Upper lobe of left lung (tissue), 4 donors: Measurements from ENCODE around the gene OR1F1.

Source experiments
- CTCF ChIP-seq, 6 experiments: fragments of 450-650 bp in 4 of 6; fragments of 200-600 bp in 2 of 6; sonication (generic) in 2 of 6; IDR thresholded peaks; one replicate each; pipeline ENCODE4 v1.5.1; 2016 to 2019; ENCODE audit warnings: antibody characterized with exemption in 6 of 6
- EP300 ChIP-seq, 4 donors: sonication (generic); formaldehyde crosslinking; IDR thresholded peaks; one replicate each; pipeline ENCODE4 v1.5.1; 2017; ENCODE audit warnings: antibody characterized with exemption in 4 of 4, control low read depth in 2 of 4
- POLR2A ChIP-seq, 4 donors: fragments of 450-650 bp; IDR thresholded peaks; one replicate each; pipeline ENCODE4 v1.5.1; 2016 to 2017; ENCODE audit warnings: antibody characterized with exemption in 4 of 4, mild to moderate bottlenecking in 2 of 4
- POLR2AphosphoS5 ChIP-seq, 2 donors: sonication (generic); formaldehyde crosslinking; IDR thresholded peaks; one replicate each; pipeline ENCODE4 v1.5.1; 2017; ENCODE audit warnings: antibody characterized with exemption in 2 of 2

DNA sequence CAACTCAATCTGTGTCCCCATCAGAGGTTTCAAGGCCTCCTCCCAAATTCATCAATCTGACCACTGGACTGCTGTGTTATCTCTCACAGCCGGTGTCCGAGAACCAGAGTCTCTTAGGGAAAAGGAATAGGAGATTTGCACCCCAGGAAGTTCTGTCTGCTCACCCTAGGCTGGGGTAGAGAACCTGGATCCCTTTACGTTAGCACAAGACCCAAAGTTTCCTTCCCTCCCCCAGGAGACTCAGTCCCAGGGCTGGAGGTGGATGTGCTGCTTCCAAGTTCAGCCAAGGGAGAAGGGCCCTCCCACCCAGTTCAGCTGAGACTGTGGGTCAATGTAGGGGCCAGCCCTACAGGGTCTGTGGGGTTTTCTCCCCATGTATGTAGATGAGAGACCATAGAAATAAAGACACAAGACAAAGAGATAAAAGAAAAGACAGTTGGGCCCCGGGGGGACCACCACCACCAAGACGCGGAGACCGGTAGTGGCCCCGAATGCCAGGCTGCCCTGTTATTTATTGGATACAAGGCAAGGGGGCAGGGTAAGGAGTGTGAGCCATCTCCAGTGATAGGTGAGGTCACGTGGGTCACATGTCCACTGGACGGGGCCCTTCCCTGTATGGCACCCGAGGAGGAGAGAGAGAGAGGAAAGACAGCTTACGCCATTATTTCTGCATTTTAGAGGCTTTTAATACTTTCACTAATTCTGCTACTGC, 22.7 kb upstream of the OR1F1 start:
- TF ChIP-seq CTCF (IDR thresholded peaks at IDR 0.05) (no peak), POLR2A (IDR thresholded peaks at IDR 0.05) (no peak), EP300 (IDR thresholded peaks at IDR 0.05) (no peak), POLR2AphosphoS5 (IDR thresholded peaks at IDR 0.05) (no peak)
